LNCaP clone FGC (cell line): ENCODE data around the gene SNN.

ENCODE experiments used
- DNase-seq: peaks from one replicate; pipeline ENCODE4 v3.0.0-alpha.2; 2011; ENCODE audit warnings: low read depth
- H3K4me3 ChIP-seq: 2 replicates; pipeline ENCODE4 v1.5.1; 2011; ENCODE audit warnings: mild to moderate bottlenecking, low read depth, low read length, control low read depth
- TF ChIP-seq, protein P1 (sequence below): IDR thresholded peaks from 2 replicates; pipeline ENCODE4 v1.5.1; 2012; ENCODE audit warnings: mild to moderate bottlenecking; ENCODE audit not compliant: control insufficient read depth, insufficient read depth; ENCODE audit errors: extremely low read depth

The SNN gene

DNA sequence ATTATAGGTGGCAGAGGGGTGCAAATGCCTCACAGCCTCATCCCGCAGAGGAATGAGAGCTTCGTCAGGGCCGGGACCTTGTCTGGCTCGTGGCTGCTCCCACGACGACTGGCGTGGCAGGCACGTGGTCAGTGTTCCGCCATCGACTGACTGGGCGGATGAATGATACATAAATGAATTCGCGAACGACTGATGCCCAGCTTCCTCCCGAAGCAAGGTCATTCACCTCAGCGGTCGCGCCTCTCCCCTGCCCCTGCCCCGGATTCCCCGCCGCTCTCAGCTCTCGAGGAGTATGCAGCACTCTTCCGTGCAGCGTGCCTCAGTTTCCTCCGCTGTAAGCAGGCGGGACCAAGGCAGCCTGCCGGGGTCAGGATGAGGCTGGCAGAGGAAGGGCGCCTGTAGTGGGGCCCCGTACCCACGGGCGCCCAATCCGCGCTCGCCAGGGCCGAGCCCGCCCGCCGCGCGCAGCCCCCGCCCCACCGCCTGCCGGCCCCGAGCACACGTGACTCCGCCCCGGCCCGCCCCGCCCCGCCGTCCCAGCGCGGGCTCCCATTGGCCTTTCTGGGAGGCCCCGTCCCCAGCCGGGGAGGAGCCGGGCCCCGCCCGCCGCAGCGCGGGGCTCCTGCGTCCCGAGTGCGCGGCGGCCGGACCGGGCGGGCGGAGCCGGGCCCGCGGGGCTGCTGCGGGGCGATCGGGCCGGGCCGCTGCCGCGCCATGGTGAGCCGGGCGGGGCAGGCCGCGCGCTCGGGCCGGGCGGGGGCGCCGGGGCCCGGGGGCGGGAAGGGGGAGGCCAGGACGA lies at the start of gene SNN:
Gene SNN, plus strand, starts transcription at position 632 of the 799 bp plus-strand sequence. CDS start 7,605 bp downstream, outside the sequence.
- DNase-seq, result peak; percentile 26
- H3K4me3 ChIP-seq, result peak within 1 kb of the TSS; percentile 74
- TF ChIP-seq, protein P1, sequence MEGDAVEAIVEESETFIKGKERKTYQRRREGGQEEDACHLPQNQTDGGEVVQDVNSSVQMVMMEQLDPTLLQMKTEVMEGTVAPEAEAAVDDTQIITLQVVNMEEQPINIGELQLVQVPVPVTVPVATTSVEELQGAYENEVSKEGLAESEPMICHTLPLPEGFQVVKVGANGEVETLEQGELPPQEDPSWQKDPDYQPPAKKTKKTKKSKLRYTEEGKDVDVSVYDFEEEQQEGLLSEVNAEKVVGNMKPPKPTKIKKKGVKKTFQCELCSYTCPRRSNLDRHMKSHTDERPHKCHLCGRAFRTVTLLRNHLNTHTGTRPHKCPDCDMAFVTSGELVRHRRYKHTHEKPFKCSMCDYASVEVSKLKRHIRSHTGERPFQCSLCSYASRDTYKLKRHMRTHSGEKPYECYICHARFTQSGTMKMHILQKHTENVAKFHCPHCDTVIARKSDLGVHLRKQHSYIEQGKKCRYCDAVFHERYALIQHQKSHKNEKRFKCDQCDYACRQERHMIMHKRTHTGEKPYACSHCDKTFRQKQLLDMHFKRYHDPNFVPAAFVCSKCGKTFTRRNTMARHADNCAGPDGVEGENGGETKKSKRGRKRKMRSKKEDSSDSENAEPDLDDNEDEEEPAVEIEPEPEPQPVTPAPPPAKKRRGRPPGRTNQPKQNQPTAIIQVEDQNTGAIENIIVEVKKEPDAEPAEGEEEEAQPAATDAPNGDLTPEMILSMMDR, result no peak

DNA sequence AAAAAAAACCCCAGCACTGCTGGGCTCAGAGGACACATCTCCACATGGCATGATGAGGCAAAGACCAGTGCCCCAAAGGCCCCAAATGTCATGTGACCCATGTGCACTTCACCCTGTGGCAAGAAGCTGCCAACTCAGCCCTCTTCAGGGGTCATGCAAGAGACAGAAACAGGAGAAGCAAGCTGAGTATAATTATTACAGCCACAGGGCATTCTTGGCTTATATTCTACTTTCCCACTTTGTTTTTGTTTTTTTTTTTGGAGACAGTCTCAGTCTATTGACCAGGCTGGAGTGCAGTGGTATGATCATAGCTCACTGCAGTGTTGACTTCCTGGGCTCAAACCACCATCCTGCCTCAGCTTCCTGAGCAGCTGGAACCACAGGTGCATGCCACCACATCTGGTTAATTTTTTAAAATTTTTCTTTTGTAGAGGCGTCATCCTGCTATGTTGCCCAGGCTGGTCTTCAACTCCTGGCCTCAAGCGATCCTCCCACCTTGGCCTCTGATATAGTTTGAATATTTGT lies 48.9 kb upstream of the SNN start:
- TF ChIP-seq, protein P1, result no peak
- no peak for DNase-seq
- no peak overlapping the region for H3K4me3 ChIP-seq

DNA sequence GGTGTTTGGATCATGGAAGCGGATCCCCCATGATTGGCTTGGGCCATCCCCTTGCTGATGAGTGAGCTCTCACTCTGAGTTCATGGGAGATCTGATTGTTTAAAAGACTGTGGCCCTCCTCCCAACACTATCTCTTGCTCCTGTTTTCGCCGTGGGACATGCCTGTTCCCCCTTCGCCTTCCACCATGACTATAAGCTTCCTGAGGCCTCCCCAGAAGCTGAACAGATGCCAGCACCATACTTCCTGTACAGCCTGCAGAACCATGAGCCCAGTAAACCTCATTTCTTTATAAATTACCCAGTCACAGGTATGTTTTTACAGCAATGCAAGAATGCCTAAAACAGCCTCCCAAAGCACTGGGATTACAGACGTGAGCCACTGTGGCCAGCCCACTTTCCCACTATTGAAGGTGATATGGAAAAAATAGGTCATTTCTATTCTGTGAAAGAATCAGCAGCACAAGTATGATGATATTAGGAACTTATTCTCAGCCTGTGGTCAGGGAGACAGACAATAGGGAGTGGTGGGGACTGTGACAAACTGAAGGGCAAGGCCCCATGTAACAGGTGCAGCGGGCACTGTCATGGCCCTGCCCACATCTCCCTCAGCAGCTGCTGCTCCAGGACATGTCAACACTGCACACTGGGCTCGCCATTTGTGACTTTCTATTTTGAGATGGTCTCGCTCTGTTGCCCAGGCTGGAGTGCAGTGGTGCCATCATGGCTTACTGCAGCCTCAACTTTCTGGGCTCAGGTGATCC lies 47.8 kb upstream of the SNN start:
- no peak overlapping the region for H3K4me3 ChIP-seq
- TF ChIP-seq, protein P1, result no peak
- no peak for DNase-seq

DNA sequence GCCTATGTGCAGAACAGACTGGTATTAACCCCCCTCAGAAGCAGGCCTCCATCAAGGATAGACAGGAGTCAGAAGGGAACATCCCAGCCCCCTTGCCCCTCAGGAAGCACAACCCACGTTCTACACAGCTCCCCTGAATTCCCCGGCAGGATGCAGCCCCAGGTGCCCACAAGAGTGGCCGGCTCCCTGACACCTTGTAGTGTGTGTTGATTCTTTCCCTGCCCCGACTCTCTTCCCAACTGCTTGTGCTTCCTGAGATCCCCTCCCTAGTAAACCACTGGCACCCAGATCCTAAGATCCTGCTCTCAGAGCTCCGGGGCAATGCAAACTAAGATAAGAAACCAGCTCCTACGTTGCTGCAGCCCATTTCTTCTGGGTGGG lies 46.7 kb upstream of the SNN start:
- H3K4me3 ChIP-seq, result no peak overlapping the region
- TF ChIP-seq, protein P1, result no peak
- DNase-seq, result no peak

DNA sequence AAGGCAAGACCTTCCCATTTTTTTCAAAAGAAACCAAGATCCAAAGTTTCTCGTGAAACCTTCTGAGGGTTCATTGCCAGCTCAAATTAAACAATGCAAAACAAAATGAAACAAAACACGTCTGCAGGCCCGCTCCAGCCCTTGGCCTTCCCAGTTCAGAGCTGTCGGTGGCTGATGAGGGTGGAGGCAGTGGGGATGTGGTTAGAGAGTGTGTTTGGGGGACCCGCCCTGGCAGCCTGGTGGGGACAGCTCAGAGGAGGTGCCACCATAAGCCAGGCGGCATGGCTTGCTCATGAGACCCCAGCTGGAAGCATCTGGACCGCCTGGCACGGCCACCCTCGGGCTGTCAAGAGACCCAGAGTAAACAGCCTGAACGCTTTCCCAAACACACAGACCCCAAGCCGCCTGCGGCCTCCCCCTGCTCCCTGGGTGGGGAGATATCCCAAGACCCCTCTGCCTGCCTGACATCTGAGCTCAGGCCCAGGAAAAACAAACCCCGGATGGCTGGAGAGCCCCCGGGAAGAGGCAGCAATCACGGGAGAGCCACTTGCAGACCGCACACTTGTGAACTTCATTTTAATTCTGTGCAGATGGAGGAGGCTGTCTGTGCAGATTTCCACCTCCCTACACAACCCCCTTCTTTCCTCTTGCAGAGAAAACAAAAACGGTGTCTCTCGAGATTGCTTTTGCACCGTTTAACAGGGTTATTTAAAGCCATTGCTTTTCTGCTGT lies 46.2 kb upstream of the SNN start:
- TF ChIP-seq, protein P1, result no peak
- no peak for DNase-seq
- H3K4me3 ChIP-seq, result no peak overlapping the region

DNA sequence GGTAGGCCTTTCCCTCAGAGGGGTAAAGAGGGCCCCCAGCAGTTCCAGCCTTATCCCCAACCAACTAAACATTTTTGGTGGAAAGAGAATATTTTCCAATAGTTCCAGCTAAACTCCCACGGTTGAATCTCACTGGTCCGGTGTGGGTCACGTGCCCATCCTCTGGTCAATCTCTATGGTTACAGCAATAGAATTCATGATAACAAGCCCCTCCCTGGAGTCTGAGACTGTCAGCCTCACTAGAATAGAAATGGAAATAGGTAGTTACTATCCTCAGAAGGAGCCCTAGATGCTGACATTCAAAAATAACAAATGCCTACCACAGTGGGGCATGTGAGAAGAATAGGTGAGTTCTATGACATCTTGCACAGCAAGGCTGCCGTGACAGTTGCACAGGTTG lies 44.0 kb upstream of the SNN start:
- TF ChIP-seq, protein P1, result no peak
- H3K4me3 ChIP-seq, result no peak overlapping the region
- no peak for DNase-seq
